ENCODE measurements around the gene OVOL2. TPM values are rescaled to one million over a fixed set of nuclear protein-coding genes. Genes with fewer than 3 reads are reported as not detected.

The OVOL2 gene
- total and polyA plus RNA-seq, 2 donors (not counting 1 experiment from before 2014, with no cell fraction given), result not detected

GRCh38 chr20:18063676-18064075, 6.0 kb upstream of the OVOL2 start:
- 100% methylated on average over 2 of the region's 6 CpGs for WGBS (ENCODE audit: insufficient coverage)
- Histone ChIP-seq H3K4me1 (ENCODE audit: control insufficient read depth in 2 of 2, insufficient read depth in 2 of 2, low read length in 2 of 2) (peaks cover 3 to 7% of the 10 kb centered on the region in 2 donors), H3K27ac (ENCODE audit: low read length in 2 of 2) (no peak overlapping the region), H3K27me3 (replicated peaks in 1 of 4; ENCODE audit: control extremely low read depth in 1 of 4, control insufficient read depth in 3 of 4, insufficient read depth in 4 of 4, low read length in 3 of 4) (peaks cover 0 to 19% (median 16%) of the 10 kb centered on the region in 4 experiments), H3K36me3 (replicated peaks in 1 of 2; ENCODE audit: control extremely low read depth in 1 of 2, control insufficient read depth in 1 of 2, extremely low read depth in 1 of 2, insufficient read depth in 2 of 2, low read length in 1 of 2) (no peaks in the 10 kb centered on the region), H2AFZ (ENCODE audit: insufficient read depth, low read depth, low read length, poor library complexity, severe bottlenecking) (no peak overlapping the region), H3K4me2 (replicated peaks; ENCODE audit: low read depth, low read length, poor library complexity, severe bottlenecking) (no peak overlapping the region), H4K20me1 (ENCODE audit: control insufficient read depth, insufficient read depth, low read length, poor library complexity, severe bottlenecking) (no peaks in the 10 kb centered on the region), H3K79me2 (ENCODE audit: control insufficient read depth, insufficient read depth, low read length) (no peaks in the 10 kb centered on the region), H3K9me3 (ENCODE audit: control extremely low read depth in 1 of 3, control insufficient read depth in 2 of 3, insufficient read depth in 1 of 3, low read length in 2 of 3) (no peaks in the 10 kb centered on the region), H3K9ac (ENCODE audit: low read length) (no peak overlapping the region), H3K4me3 (ENCODE audit: control extremely low read depth in 1 of 5, extremely low read depth in 1 of 5, insufficient read depth in 1 of 5, low read depth in 2 of 5, low read length in 4 of 5) (no peak overlapping the region)
- Mint-ChIP-seq H3K27ac (no peak overlapping the region), H3K9me3 (ENCODE audit: insufficient read depth) (peaks cover 3% of the 10 kb centered on the region), H3K4me1 (peaks cover under 1% of the 10 kb centered on the region), H3K4me3 (no peak overlapping the region), H3K27me3 (peaks cover 39% of the 10 kb centered on the region)
- DNase-seq, result no peak
- ATAC-seq (ENCODE audit: low read depth), result no peak
- CTCF ChIA-PET, result no interaction called here
- POLR2A ChIA-PET, result no interaction called here
- TF ChIP-seq EZH2 (IDR thresholded peaks at IDR 0.05; ENCODE audit: borderline replicate concordance, insufficient read depth, low read depth, low read length, poor library complexity, severe bottlenecking) (no peak), CTCF (IDR thresholded peaks at IDR 0.05) (no peak)
- intact Hi-C loops (cut with micrococcal nuclease), result no loop called here

- WGBS (ENCODE audit: insufficient coverage), result no CpG with 5 or more reads among the region's 2 CpGs
- Histone ChIP-seq H3K4me1 (ENCODE audit: control insufficient read depth in 2 of 2, insufficient read depth in 2 of 2, low read length in 2 of 2) (peaks cover 24 to 31% of the 10 kb centered on the region in 2 donors), H2AFZ (ENCODE audit: insufficient read depth, low read depth, low read length, poor library complexity, severe bottlenecking) (no peak overlapping the region), H3K9me3 (ENCODE audit: control extremely low read depth in 1 of 3, control insufficient read depth in 2 of 3, insufficient read depth in 1 of 3, low read length in 2 of 3) (peaks cover 0 to 11% (median 0%) of the 10 kb centered on the region in 3 donors), H3K27ac (ENCODE audit: low read length in 2 of 2) (no peak overlapping the region), H3K9ac (ENCODE audit: low read length) (no peak overlapping the region), H3K4me3 (ENCODE audit: control extremely low read depth in 1 of 5, extremely low read depth in 1 of 5, insufficient read depth in 1 of 5, low read depth in 2 of 5, low read length in 4 of 5) (no peak overlapping the region), H3K4me2 (replicated peaks; ENCODE audit: low read depth, low read length, poor library complexity, severe bottlenecking) (no peak overlapping the region), H3K27me3 (replicated peaks in 1 of 4; ENCODE audit: control extremely low read depth in 1 of 4, control insufficient read depth in 3 of 4, insufficient read depth in 4 of 4, low read length in 3 of 4) (peaks cover 0 to 51% (median 38%) of the 10 kb centered on the region in 4 experiments), H3K79me2 (ENCODE audit: control insufficient read depth, insufficient read depth, low read length) (no peaks in the 10 kb centered on the region), H4K20me1 (ENCODE audit: control insufficient read depth, insufficient read depth, low read length, poor library complexity, severe bottlenecking) (no peaks in the 10 kb centered on the region), H3K36me3 (replicated peaks in 1 of 2; ENCODE audit: control extremely low read depth in 1 of 2, control insufficient read depth in 1 of 2, extremely low read depth in 1 of 2, insufficient read depth in 2 of 2, low read length in 1 of 2) (no peaks in the 10 kb centered on the region)
- ATAC-seq (ENCODE audit: low read depth) (no peak), DNase-seq (no peak)
- POLR2A ChIA-PET, result no interaction called here
- intact Hi-C loops (cut with micrococcal nuclease), result no loop called here
- CTCF ChIA-PET, result interaction anchor here (0.6 kb wide), 1 partner anchor 468 kb away, joined by 5 read pairs; no protein-coding TSS in a partner anchor
- Mint-ChIP-seq H3K4me1 (peaks cover 15% of the 10 kb centered on the region), H3K4me3 (no peak overlapping the region), H3K27ac (no peak overlapping the region), H3K9me3 (ENCODE audit: insufficient read depth) (peaks cover 3% of the 10 kb centered on the region), H3K27me3 (peaks cover 56% of the 10 kb centered on the region)
- TF ChIP-seq EZH2 (IDR thresholded peaks at IDR 0.05; ENCODE audit: borderline replicate concordance, insufficient read depth, low read depth, low read length, poor library complexity, severe bottlenecking) (no peak), CTCF (IDR thresholded peaks at IDR 0.05) (no peak)
These were observed 1.9 kb upstream of the OVOL2 start for GRCh38 chr20:18059603-18060002.
